ENCODE results near the gene ANKRD18B.
A peak's percentile ranks its signal among the peaks of the same experiment; 100 is the strongest.
"Not testable (repeated sequence)": the region's sequence is repeated elsewhere in the genome, so short reads cannot be mapped to it uniquely, and the experiment has no call there.

The ANKRD18B gene

DNA sequence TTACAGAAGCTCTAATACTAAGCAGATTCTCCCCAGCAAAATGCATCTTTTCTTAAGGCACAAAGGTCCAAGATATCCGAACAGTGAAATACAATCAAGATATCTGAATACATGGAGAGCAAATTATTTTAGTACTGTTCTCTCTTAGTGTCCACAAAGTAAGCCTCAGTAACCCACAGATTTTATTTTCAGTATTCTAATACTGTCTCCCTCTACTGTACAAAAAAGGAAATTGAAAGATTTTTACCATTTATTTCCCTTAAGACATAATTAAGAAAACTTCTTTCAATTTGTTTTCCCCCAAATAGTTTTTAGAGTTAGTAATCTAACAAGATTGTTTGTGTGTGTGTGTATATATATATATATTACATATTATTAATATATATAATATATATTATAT lies 25.7 kb upstream of the ANKRD18B start:
- no peak overlapping the region for H3K4me3 ChIP-seq (ENCODE audit: low read length)
- TF ChIP-seq, protein P1, sequence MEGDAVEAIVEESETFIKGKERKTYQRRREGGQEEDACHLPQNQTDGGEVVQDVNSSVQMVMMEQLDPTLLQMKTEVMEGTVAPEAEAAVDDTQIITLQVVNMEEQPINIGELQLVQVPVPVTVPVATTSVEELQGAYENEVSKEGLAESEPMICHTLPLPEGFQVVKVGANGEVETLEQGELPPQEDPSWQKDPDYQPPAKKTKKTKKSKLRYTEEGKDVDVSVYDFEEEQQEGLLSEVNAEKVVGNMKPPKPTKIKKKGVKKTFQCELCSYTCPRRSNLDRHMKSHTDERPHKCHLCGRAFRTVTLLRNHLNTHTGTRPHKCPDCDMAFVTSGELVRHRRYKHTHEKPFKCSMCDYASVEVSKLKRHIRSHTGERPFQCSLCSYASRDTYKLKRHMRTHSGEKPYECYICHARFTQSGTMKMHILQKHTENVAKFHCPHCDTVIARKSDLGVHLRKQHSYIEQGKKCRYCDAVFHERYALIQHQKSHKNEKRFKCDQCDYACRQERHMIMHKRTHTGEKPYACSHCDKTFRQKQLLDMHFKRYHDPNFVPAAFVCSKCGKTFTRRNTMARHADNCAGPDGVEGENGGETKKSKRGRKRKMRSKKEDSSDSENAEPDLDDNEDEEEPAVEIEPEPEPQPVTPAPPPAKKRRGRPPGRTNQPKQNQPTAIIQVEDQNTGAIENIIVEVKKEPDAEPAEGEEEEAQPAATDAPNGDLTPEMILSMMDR (IDR thresholded peaks at IDR 0.05; ENCODE audit: insufficient read depth, low read depth, low read length, missing control alignments), result no peak
- peak; percentile 23 for DNase-seq (ENCODE audit: low read depth)

GRCh38 chr9:33506626-33507370 lies 17.3 kb upstream of the ANKRD18B start:
- H3K4me3 ChIP-seq (ENCODE audit: low read length), result no peak overlapping the region
- TF ChIP-seq, protein P1 (IDR thresholded peaks at IDR 0.05; ENCODE audit: insufficient read depth, low read depth, low read length, missing control alignments), result no peak
- peak; percentile 87 for DNase-seq (ENCODE audit: low read depth)

DNA sequence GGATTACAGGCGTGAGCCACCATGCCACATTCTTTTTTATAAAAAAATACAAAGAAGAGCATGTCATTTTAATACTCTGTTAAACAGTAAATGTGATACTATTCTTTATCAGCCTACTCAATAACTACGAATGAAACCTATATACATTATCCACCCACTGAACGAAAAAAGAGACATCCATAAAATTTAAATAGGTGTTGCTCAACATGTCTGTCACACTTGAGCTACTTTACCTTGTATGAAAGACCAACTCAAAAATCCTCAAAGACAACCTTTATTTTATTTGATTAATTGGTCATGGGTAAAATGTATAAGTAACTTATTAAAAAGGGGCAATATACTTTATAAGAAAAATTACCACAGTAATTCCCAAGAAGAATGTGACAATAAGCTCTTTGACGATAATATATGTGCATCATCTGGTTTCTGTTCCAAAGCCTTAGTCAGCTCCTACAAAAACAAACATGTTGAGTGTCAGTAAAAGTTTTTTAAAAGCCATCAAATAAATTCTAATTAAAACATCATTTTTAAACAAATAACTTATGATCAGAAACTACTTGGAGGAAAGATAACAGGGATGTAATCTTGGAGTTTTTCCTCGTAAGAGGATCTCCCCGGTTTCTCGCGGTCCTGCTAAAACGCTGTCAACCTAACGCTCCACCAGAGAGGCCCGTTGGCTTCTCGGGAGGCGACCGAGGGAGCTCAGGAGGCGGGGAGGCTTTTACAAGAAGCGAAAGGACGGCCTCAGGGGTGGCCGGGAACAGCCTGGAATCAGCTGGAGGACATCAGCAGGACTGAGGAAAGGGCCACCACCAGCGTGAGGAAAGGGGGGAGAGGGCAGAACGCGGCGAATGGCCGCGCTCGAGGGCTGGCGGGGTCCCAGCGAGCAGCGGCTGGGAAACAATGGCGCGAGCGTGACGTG lies 13.5 kb upstream of the ANKRD18B start:
- DNase-seq (ENCODE audit: low read depth), result peak; percentile 57
- H3K4me3 ChIP-seq (ENCODE audit: low read length), result peak overlapping the region; percentile 52
- TF ChIP-seq, protein P1 (IDR thresholded peaks at IDR 0.05; ENCODE audit: insufficient read depth, low read depth, low read length, missing control alignments), result no peak

DNA sequence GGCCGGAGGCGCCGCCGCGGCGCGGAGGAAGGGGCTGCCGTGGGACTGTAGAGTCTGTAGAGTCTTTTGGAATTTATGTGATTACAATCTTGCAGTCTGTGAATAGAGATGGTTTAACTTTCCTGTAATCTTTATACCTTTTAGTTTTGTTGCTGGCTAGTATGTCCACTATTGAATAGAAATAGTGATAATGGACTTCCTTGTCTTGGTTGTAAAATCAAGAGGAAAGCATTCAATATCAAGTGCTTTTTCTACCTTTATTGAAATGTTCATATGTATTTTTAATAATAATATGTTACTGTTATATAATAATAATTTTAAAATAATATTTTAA lies 12.9 kb upstream of the ANKRD18B start:
- DNase-seq (ENCODE audit: low read depth), result not testable (repeated sequence)

DNA sequence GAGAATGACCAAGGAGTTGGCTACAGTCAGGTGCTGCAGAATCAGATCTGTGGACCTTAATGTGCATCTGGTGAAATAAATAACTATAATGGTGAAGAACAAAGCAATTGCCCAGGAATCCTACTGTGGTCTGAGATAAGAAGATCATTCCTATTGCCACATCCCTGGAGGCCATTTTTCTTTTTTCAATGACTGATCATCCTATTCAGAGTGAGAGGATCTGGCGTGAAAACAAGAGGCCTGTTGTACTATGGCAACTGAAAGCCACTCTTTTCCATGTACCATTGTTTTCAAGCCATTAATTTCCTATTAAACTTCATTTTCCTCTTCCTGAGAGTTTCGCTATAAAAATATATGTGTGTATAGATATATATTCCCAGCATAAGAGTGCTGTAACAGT lies 11.5 kb upstream of the ANKRD18B start:
- H3K4me3 ChIP-seq (ENCODE audit: low read length), result not testable (repeated sequence)
- DNase-seq (ENCODE audit: low read depth), result peak; percentile 26

More for the DNA sequence above, 12.9 kb upstream of the ANKRD18B start:
- H3K4me3 ChIP-seq (ENCODE audit: low read length), result peak overlapping the region; percentile 52

GRCh38 chr9:33515342-33515995 lies 8.6 kb upstream of the ANKRD18B start:
- H3K4me3 ChIP-seq (ENCODE audit: low read length), result not testable (repeated sequence)
- DNase-seq (ENCODE audit: low read depth), result peak; percentile 73

- DNase-seq (ENCODE audit: low read depth), result peak; percentile 26
- H3K4me3 ChIP-seq (ENCODE audit: low read length), result not testable (repeated sequence)
Observed at GRCh38 chr9:33516397-33516796, 7.7 kb upstream of the ANKRD18B start.

GRCh38 chr9:33517373-33517772 lies 6.7 kb upstream of the ANKRD18B start:
- TF ChIP-seq, protein P1 (IDR thresholded peaks at IDR 0.05; ENCODE audit: insufficient read depth, low read depth, low read length, missing control alignments), result peak; percentile 59
- DNase-seq (ENCODE audit: low read depth), result peak; percentile 60
- H3K4me3 ChIP-seq (ENCODE audit: low read length), result no peak overlapping the region

DNA sequence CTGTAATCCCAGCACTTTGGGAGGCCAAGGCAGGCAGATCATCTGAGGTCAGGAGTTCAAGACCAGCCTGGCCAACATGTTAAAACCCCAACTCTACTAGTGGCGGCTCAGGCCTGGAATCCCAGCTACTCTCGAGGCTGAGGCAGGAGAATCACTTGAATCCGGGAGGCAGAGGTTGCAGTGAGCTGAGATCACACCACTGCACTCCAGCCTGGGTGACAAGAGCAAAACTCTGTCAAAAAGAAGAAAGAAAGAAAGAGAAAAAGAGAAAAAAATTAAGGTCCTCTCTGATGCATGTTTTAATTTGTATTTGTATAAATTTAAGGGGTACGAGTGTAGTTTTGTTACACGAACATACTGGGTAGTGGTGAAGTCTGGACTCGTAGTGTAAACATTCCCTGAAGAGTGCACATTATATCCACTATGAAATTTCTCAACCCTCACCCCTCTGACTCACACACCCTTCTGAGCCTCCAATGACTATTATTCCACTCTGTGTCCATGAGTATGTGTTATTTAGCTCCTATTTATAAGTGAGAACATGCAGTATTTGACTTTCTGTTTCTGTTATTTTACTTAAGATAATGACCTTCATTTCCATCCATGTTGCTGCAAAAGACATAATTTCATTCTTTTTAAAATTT lies 6.0 kb upstream of the ANKRD18B start:
- peak; percentile 92 for DNase-seq (ENCODE audit: low read depth)
- not testable (repeated sequence) for H3K4me3 ChIP-seq (ENCODE audit: low read length)

GRCh38 chr9:33521861-33522260 lies 2.2 kb upstream of the ANKRD18B start:
- DNase-seq (ENCODE audit: low read depth), result peak; percentile 23
- H3K4me3 ChIP-seq (ENCODE audit: low read length), result not testable (repeated sequence)
